Astrocyte (in vitro differentiated cells and primary cell): Measurements from ENCODE around the gene GRB10. TPM values are rescaled to one million over a fixed set of nuclear protein-coding genes. Genes with fewer than 3 reads are reported as not detected.

Source experiments
- DNase-seq: peaks from one replicate; pipeline ENCODE4 v3.0.0-alpha.2; 2010; ENCODE audit warnings: low read depth
- FAIRE-seq: peaks from 2 replicates; lab custom pipeline; 2011; peaks lifted over from hg19 to GRCh38; lab: Jason Lieb, UNC
- H2AFZ ChIP-seq: 2 replicates; pipeline ENCODE4 v1.6.0; 2012; ENCODE audit warnings: low read depth, low read length, inconsistent platforms
- H3K27ac ChIP-seq: 2 replicates; pipeline ENCODE4 v1.5.1; 2011; ENCODE audit warnings: low read depth, low read length, inconsistent platforms
- H3K27me3 ChIP-seq: 2 replicates; pipeline ENCODE4 v1.6.0; 2011; ENCODE audit warnings: low read length, inconsistent platforms; ENCODE audit not compliant: insufficient read depth
- H3K36me3 ChIP-seq: 2 replicates; pipeline ENCODE4 v1.5.1; 2011; ENCODE audit warnings: low read length, inconsistent platforms; ENCODE audit not compliant: insufficient read depth
- H3K4me1 ChIP-seq: 2 replicates; pipeline ENCODE4 v1.5.1; 2011; ENCODE audit warnings: low read length, inconsistent platforms; ENCODE audit not compliant: insufficient read depth
- H3K4me2 ChIP-seq: 2 replicates; pipeline ENCODE4 v1.6.0; 2012; ENCODE audit warnings: low read length, inconsistent platforms
- H3K4me3 ChIP-seq: 2 replicates; pipeline ENCODE4 v1.5.1; 2011; ENCODE audit warnings: low read depth, mild to moderate bottlenecking, low read length, inconsistent platforms; ENCODE audit not compliant: insufficient read depth
- H3K79me2 ChIP-seq: 2 replicates; pipeline ENCODE4 v1.6.0; 2012; ENCODE audit warnings: mild to moderate bottlenecking, low read length, inconsistent platforms; ENCODE audit not compliant: insufficient read depth
- H3K9ac ChIP-seq: 2 replicates; pipeline ENCODE4 v1.6.0; 2012; ENCODE audit warnings: mild to moderate bottlenecking, low read length, inconsistent platforms
- H3K9me3 ChIP-seq: 2 replicates; pipeline ENCODE4 v1.5.1; 2012; ENCODE audit warnings: low read depth, mild to moderate bottlenecking, low read length, inconsistent platforms; ENCODE audit not compliant: insufficient read depth
- H4K20me1 ChIP-seq: 2 replicates; pipeline ENCODE4 v1.6.0; 2012; ENCODE audit warnings: low read length, inconsistent platforms; ENCODE audit not compliant: insufficient read depth
- H3K27ac Mint-ChIP-seq: one replicate; pipeline ENCODE4 v1.8.0; 2021; ENCODE audit warnings: mild to moderate bottlenecking, mixed read lengths; ENCODE audit not compliant: unreplicated experiment
- H3K27me3 Mint-ChIP-seq: one replicate; pipeline ENCODE4 v1.8.0; 2021; ENCODE audit warnings: low read depth, mixed read lengths; ENCODE audit not compliant: unreplicated experiment
- H3K36me3 Mint-ChIP-seq: one replicate; pipeline ENCODE4 v1.8.0; 2021; ENCODE audit warnings: low read depth, mixed read lengths; ENCODE audit not compliant: unreplicated experiment
- H3K4me1 Mint-ChIP-seq: one replicate; pipeline ENCODE4 v1.8.0; 2021; ENCODE audit warnings: low read depth, mixed read lengths; ENCODE audit not compliant: unreplicated experiment
- H3K4me3 Mint-ChIP-seq: one replicate; pipeline ENCODE4 v1.8.0; 2021; ENCODE audit warnings: mild to moderate bottlenecking, moderate library complexity, mixed read lengths; ENCODE audit not compliant: unreplicated experiment
- H3K9me3 Mint-ChIP-seq: one replicate; pipeline ENCODE4 v1.8.0; 2021; ENCODE audit warnings: mild to moderate bottlenecking, mixed read lengths; ENCODE audit not compliant: unreplicated experiment
- EZH2 ChIP-seq: IDR thresholded peaks from 2 replicates; pipeline ENCODE4 v1.6.1; 2012; ENCODE audit warnings: mild to moderate bottlenecking, low read length, inconsistent platforms; ENCODE audit not compliant: insufficient read depth
- total RNA-seq: library from RNA; stranded (reverse); gene quantifications from 2 replicates; pipeline ENCODE4 v1.2.1, GENCODE V29; 2021
- TF ChIP-seq, protein P1 (sequence below): IDR thresholded peaks from 2 replicates; pipeline ENCODE4 v1.5.1; 2011; ENCODE audit warnings: low read depth, mild to moderate bottlenecking, inconsistent platforms, low read length, moderate library complexity; ENCODE audit not compliant: insufficient read depth

GRB10 gene
- total RNA-seq, 1 donor from 2014 or later: 81.9 TPM

DNA sequence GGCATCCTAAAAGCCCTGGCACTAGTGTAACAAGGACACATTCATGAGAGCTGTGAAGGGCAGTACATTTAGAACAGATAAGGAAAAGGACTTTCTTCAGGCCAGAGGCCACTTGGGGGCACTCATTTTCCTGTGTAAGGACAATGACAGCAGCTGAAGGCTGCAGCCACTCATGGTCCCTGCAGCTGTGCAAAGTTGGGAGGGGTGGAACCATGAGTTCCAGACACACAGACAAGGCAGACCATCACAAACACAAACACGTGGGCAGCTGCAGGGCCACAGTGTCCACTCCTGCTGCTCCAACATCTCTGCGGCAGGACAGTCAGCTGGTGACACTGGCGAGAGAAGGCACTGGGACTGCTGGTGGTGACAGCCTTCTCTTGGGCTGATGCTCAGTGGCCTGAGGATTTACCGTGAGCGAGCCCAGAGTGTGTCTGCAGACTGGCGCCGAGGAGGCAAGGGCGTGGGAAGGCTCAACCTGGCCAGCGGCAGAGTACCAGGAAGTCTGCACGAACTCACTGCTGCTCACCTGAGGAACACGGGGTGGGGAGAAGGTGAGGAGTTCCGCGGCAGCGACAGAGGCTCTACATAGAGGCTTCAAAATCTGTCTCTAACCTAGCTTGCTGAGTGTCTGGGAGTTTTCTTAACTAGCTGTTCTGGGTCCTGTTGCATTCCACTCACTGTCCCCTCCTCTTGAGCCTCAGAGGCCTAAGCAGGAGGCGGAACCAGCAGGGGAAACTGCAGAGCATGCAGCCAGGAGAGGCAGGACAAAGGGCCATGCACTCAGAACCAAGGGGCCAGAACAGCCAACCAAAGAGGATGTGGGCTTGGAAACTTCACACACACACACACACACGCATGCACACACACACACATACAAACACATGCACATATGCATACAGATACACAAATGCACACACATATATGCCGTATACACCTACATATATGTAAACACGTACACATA lies 141.0 kb downstream of the GRB10 start:
- peaks cover 35% of the 10 kb centered on the region for H3K4me1 Mint-ChIP-seq

DNA sequence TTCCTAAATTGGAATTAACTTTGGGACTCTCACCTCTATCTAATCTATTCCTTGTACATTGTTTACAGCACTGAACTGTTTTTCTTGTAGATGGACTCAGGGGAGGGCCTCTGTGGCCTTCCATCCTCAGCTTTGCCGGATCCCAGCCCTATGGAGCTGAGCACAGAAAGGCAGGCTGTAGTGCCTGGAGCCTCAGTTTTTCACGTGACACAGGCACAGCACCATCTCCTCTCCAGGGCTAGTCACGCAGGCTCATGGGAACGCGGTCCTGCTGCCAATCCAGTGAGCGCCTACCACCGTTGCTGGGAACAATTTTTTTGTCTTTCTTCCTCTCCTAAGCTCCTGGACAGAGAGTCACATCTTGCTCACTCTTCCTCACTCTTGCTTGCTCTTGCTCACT lies 141.9 kb downstream of the GRB10 start:
- H3K4me1 Mint-ChIP-seq: peaks cover 34% of the 10 kb centered on the region
- TF ChIP-seq EZH2: no peak
- TF ChIP-seq, protein P1, sequence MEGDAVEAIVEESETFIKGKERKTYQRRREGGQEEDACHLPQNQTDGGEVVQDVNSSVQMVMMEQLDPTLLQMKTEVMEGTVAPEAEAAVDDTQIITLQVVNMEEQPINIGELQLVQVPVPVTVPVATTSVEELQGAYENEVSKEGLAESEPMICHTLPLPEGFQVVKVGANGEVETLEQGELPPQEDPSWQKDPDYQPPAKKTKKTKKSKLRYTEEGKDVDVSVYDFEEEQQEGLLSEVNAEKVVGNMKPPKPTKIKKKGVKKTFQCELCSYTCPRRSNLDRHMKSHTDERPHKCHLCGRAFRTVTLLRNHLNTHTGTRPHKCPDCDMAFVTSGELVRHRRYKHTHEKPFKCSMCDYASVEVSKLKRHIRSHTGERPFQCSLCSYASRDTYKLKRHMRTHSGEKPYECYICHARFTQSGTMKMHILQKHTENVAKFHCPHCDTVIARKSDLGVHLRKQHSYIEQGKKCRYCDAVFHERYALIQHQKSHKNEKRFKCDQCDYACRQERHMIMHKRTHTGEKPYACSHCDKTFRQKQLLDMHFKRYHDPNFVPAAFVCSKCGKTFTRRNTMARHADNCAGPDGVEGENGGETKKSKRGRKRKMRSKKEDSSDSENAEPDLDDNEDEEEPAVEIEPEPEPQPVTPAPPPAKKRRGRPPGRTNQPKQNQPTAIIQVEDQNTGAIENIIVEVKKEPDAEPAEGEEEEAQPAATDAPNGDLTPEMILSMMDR: no peak

More for the DNA sequence above, 141.0 kb downstream of the GRB10 start:
- peaks cover 88% of the 10 kb centered on the region for H3K79me2 ChIP-seq
- no peak overlapping the region for H3K9ac ChIP-seq
- H3K36me3 ChIP-seq: peaks cover 3% of the 10 kb centered on the region
- DNase-seq: no peak
- Mint-ChIP-seq H3K27me3 (no peaks in the 10 kb centered on the region), H3K36me3 (peaks cover 14% of the 10 kb centered on the region), H3K9me3 (no peaks in the 10 kb centered on the region), H3K27ac (no peak overlapping the region), H3K4me3 (no peak overlapping the region)
- no peak overlapping the region for H3K4me2 ChIP-seq
- no peak overlapping the region for H2AFZ ChIP-seq
- H3K27me3 ChIP-seq: no peaks in the 10 kb centered on the region
- H3K4me1 ChIP-seq: peaks cover 5% of the 10 kb centered on the region
- no peak for FAIRE-seq
- H4K20me1 ChIP-seq: peaks cover 95% of the 10 kb centered on the region
- H3K4me3 ChIP-seq: no peak overlapping the region
- no peak overlapping the region for H3K27ac ChIP-seq
- TF ChIP-seq EZH2: no peak
- TF ChIP-seq, protein P1: no peak
- no peaks in the 10 kb centered on the region for H3K9me3 ChIP-seq

More for the DNA sequence above, 141.9 kb downstream of the GRB10 start:
- H4K20me1 ChIP-seq: peaks cover 94% of the 10 kb centered on the region
- H3K36me3 ChIP-seq: peaks cover 3% of the 10 kb centered on the region
- H3K4me3 ChIP-seq: no peak overlapping the region
- Mint-ChIP-seq H3K9me3 (no peaks in the 10 kb centered on the region), H3K36me3 (peaks cover 15% of the 10 kb centered on the region), H3K27me3 (no peaks in the 10 kb centered on the region), H3K4me3 (no peak overlapping the region), H3K27ac (no peak overlapping the region)
- H3K9me3 ChIP-seq: no peaks in the 10 kb centered on the region
- FAIRE-seq (no peak), DNase-seq (no peak)
- H2AFZ ChIP-seq: no peak overlapping the region
- no peak overlapping the region for H3K9ac ChIP-seq
- no peaks in the 10 kb centered on the region for H3K27me3 ChIP-seq
- H3K79me2 ChIP-seq: peaks cover 86% of the 10 kb centered on the region
- H3K27ac ChIP-seq: no peak overlapping the region
- peaks cover 5% of the 10 kb centered on the region for H3K4me1 ChIP-seq
- H3K4me2 ChIP-seq: no peak overlapping the region
